Measurements from ENCODE around the gene PRSS2.
"Not testable (repeated sequence)": the region's sequence is repeated elsewhere in the genome, so short reads cannot be mapped to it uniquely, and the experiment has no call there.

The PRSS2 gene

GRCh38 chr7:142770661-142771352 is at the start of gene PRSS2:
PRSS2 (plus strand) TSS chr7:142770970; CDS start chr7:142770983, 13 bp downstream.
- DNase-seq: peak in 1 of 3 experiments; percentile 6

DNA sequence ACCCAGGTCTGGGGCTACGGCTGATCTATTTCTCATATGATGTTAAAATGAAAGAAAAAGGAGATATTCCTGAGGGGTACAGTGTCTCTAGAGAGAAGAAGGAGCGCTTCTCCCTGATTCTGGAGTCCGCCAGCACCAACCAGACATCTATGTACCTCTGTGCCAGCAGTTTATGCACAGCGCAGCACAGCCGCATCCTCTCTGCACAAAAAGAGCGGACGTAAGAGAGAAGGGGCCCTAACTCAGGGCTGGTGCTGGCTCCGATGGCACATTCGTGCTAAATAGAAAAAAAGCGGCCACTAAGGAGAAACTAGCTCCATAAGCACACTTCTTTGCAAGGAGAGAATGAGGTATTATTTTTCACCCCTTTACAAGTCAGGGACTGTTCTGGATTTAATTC is 49.8 kb upstream of the PRSS2 start:
- DNase-seq: no peak

- no peak for DNase-seq
Observed at GRCh38 chr7:142722248-142722794, 48.4 kb upstream of the PRSS2 start.

DNA sequence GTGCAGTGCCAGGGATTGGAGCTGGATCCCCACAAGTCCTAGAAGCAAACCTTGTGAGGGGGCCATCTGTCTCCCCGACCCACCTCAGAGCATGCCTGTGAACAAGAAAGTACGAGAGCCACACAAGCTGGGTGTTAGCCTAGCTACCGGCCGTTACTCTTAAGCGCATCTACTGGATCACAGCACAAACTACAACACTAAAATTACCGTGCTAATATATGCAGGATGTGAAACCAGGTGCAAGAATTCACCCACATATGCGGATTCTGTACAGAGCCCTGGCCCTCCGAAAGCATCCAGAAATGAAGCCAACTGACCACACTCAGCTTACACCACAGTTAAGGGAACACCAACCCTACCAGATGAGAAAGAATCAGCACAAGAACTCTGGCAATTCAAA is 37.5 kb upstream of the PRSS2 start:
- DNase-seq: no peak

- no peak for DNase-seq
Observed at GRCh38 chr7:142739923-142740492, 30.8 kb upstream of the PRSS2 start.

DNA sequence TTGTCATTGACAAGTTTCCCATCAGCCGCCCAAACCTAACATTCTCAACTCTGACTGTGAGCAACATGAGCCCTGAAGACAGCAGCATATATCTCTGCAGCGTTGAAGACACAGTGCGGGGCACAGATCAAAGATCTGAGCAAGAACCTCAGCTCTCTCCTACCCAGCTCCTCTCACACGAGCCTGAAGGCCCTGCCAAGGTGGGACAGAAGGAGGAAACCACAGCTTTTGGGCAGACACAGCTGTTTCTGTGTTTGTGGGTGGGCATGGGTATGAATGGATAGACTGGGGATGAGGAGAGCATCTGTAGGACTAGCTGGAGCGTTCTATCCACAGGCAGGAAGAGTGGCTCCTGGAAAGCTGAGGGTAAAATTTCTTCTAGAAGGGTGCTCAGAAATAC is 30.0 kb upstream of the PRSS2 start:
- DNase-seq: no peak

DNA sequence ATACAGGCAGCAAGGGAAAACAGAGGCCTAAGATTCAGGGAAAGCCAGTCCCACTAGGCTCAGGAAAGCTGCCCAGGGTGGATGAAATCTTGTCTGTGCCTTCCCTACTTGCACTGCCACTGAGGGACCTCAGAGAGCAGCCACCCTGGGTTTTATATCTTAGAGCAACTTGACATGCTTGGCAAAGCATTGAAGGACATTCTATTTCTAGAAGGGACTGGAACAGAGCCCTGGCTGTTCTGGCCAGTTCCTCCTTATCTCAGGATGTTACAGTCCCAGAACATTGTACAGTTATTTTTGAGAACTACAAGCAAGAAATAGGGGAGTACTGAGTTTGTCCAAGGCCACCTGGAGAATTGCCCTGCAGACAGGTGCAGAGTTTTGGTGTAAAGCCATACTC is 28.8 kb upstream of the PRSS2 start:
- not testable (repeated sequence) for DNase-seq

DNA sequence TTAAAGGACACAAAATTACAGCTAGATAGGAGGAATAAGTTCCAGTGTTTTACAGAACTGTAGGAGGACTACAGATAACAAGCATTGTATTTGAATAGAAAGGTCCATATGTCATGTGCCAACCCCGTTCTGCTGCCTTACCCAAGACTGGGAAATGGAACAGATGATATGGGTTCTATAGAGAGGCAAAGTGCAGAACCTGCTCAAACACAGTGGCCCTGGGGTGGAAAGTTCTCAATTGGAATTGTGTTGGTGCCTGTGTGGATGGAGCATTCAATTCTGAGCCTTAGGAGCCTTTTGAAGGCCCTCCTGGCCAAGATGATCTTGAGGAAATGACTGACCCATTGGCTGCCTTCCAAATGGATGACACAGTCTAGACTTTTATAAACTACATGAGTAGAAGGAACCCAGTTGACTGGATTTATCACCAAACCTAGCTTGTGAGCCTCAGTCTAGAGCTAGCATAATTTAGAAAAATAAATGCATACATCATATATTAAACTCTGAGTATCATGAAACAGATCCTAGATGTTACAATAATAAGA is 25.6 kb upstream of the PRSS2 start:
- no peak for DNase-seq

- DNase-seq: no peak
Observed at GRCh38 chr7:142745745-142746144, 25.0 kb upstream of the PRSS2 start.

GRCh38 chr7:142746264-142746663 is 24.5 kb upstream of the PRSS2 start:
- DNase-seq: no peak

- not testable (repeated sequence) for DNase-seq
Observed at GRCh38 chr7:142748410-142748809, 22.4 kb upstream of the PRSS2 start.

GRCh38 chr7:142749218-142749993 is 21.4 kb upstream of the PRSS2 start, which contains the start of gene PRSS1:
PRSS1 (plus strand) TSS chr7:142749472; CDS start chr7:142749485, 13 bp downstream.
- peak in 1 of 3 experiments; percentile 65 for DNase-seq

GRCh38 chr7:142750321-142750938 is 20.3 kb upstream of the PRSS2 start:
- no peak for DNase-seq

DNA sequence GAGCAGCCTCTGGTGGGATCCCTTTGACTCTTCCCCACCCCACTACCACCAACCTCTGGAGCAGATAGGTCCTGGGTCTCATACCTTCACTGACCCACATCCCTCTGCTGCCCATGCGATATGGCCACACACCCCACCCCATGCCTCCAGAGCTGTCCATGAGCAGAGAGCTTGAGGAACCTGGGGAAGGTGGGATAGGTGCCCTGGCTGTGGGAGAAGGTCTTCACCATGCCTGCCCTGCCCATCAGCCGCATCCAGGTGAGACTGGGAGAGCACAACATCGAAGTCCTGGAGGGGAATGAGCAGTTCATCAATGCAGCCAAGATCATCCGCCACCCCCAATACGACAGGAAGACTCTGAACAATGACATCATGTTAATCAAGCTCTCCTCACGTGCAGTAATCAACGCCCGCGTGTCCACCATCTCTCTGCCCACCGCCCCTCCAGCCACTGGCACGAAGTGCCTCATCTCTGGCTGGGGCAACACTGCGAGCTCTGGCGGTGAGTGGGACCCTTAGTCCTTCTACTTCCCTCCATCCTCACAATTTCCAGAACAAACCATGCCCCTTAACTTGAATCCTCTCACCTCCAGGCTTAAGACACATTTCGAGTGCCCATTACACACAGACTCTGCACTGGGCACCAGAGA is 19.1 kb upstream of the PRSS2 start:
- not testable (repeated sequence) for DNase-seq

- no peak for DNase-seq
Observed at GRCh38 chr7:142752376-142753225, 18.2 kb upstream of the PRSS2 start.

GRCh38 chr7:142753366-142753765 is 17.4 kb upstream of the PRSS2 start:
- no peak for DNase-seq

DNA sequence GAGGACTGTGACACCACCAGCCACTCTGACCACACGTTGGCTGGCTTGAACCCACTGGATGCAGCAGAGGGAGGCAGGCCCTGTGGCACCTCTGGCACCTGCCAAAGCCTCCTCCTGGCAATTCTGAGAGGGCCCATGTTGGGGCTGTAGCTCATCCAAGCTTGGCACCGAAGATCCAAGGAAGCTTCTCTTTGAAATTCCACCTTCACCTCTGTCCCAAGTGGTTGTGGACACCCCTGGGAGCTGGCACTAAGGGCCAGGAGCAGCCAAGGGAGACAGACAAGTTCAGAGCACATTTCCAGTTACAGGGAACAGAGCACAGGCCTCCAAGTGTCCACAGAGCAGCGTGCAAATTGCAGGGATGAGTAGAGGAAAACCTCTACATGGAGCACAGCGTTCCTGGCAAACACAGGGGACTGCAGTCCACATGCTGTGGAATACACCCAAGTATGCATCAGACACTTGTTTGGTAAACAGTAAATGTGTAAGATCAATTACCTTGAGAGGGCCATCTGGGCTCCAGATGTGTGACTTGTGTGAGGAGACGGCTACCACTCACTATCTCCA is 16.8 kb upstream of the PRSS2 start:
- not testable (repeated sequence) for DNase-seq

DNA sequence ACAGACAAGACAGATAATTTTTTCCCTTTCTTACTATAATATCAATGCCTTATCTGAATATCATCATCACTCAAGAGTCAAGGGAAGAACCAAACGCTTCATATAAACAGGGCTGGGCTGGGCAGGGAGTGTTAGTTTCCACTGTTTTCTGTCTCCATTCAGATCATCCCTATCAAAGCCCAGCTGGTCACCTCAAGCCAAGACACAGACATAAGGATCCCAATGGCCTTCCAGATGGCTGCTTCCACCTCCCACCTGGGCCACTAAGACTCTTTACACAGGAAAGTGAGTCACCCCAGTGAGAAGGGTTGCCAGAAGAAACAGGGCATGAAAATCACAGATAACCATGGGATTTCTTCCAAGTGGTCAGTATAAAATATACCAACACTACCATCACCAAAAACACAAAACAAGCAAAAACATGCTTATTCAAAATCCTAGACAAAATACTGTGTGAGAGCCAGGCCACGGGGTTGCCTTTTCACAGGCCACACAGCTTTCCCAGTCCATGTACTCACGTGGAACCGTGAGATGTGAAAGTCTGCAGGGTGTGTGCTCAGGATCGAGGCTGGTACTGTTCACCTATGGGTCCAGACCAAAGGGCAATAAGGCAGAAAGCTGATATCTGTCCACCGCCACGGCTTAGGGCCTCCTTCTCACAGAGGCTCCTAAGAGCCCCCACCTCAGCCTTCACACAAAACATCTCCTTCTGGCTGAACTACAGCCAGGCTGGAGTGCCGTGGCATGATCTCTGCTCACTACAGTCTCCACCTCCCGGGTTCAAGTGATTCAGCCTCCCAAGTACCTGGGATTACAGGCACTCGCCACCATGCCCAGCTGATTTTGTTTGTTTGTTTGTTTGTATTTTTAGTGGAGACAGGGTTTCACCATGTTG is 15.8 kb upstream of the PRSS2 start:
- DNase-seq: no peak

DNA sequence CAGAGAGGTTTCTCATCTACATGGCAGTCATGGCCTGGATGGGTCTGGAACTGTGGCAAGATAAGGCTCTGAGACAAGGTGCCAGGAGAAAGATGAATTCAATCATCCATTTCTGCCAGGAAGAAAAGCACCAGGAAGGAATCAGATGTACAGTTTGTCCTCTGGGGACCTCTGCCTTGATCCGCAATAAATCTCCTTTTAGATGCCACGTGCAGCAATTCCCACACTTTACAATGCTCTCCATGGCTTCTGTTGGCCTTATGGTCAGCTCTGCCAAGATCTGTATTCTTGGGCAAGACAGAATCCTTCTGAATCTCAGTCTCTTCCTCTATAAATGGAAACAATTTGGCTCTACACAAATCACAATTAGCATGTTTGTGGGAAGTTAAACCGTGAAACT is 12.5 kb upstream of the PRSS2 start:
- not testable (repeated sequence) for DNase-seq

- DNase-seq: peak in 2 of 3 experiments; percentile 4 to 70
Observed at GRCh38 chr7:142759433-142759832, 11.3 kb upstream of the PRSS2 start.
